Naive B cell (primary cell): ENCODE measurements around the gene JMJD6. TPM values are rescaled to one million over a fixed set of nuclear protein-coding genes. Genes with fewer than 3 reads are reported as not detected.
A peak's percentile ranks its signal among the peaks of the same experiment; 100 is the strongest.

Source experiments
- ATAC-seq, 2 donors: fragments of 150-1000 bp; cut with Tn5 transposase; 2 replicates each; pipeline ENCODE4 v1.10.0; 2021; ENCODE audit warnings: low read depth in 2 of 2, mild to moderate bottlenecking in 2 of 2, moderate library complexity in 2 of 2
- DNase-seq: peaks from one replicate; pipeline ENCODE4 v3.0.0; 2022
- H3K27ac Mint-ChIP-seq, 6 donors: one replicate each; pipeline ENCODE4 v1.8.0; 2020 to 2022; ENCODE audit warnings: mild to moderate bottlenecking in 6 of 6, mixed read lengths in 6 of 6, moderate library complexity in 5 of 6, inconsistent platforms in 2 of 6
- H3K27me3 Mint-ChIP-seq, 3 donors: one replicate each; pipeline ENCODE4 v1.8.0; 2021 to 2022; ENCODE audit warnings: mixed read lengths in 3 of 3, mild to moderate bottlenecking in 1 of 3
- H3K36me3 Mint-ChIP-seq, 2 donors: one replicate each; pipeline ENCODE4 v1.8.0; 2020 to 2022; ENCODE audit warnings: mixed read lengths in 2 of 2, inconsistent platforms in 1 of 2, mild to moderate bottlenecking in 1 of 2
- H3K4me1 Mint-ChIP-seq, 3 donors: one replicate each; pipeline ENCODE4 v1.8.0; 2020 to 2022; ENCODE audit warnings: mixed read lengths in 3 of 3, inconsistent platforms in 1 of 3, mild to moderate bottlenecking in 1 of 3, moderate library complexity in 1 of 3
- H3K4me3 Mint-ChIP-seq, 8 donors: one replicate each; pipeline ENCODE4 v1.8.0; 2020 to 2022; ENCODE audit warnings: mild to moderate bottlenecking in 8 of 8, mixed read lengths in 8 of 8, moderate library complexity in 8 of 8, inconsistent platforms in 2 of 8
- H3K9me3 Mint-ChIP-seq, 7 donors: one replicate each; pipeline ENCODE4 v1.8.0; 2020 to 2022; ENCODE audit warnings: mixed read lengths in 7 of 7, mild to moderate bottlenecking in 5 of 7, inconsistent platforms in 2 of 7, moderate library complexity in 1 of 7
- polyA plus RNA-seq, 6 donors: library from polyadenylated mRNA; unstranded; fragments of 300-500 nt; fragmentation: Illumina TruSeq; gene quantifications; one replicate each; pipeline ENCODE4 v1.2.3, GENCODE V29; 2021; ENCODE audit warnings: low read depth in 6 of 6

The JMJD6 gene
- polyA plus RNA-seq, 6 donors from 2014 or later = 17.4 to 38.2 (median 20.0) TPM

DNA sequence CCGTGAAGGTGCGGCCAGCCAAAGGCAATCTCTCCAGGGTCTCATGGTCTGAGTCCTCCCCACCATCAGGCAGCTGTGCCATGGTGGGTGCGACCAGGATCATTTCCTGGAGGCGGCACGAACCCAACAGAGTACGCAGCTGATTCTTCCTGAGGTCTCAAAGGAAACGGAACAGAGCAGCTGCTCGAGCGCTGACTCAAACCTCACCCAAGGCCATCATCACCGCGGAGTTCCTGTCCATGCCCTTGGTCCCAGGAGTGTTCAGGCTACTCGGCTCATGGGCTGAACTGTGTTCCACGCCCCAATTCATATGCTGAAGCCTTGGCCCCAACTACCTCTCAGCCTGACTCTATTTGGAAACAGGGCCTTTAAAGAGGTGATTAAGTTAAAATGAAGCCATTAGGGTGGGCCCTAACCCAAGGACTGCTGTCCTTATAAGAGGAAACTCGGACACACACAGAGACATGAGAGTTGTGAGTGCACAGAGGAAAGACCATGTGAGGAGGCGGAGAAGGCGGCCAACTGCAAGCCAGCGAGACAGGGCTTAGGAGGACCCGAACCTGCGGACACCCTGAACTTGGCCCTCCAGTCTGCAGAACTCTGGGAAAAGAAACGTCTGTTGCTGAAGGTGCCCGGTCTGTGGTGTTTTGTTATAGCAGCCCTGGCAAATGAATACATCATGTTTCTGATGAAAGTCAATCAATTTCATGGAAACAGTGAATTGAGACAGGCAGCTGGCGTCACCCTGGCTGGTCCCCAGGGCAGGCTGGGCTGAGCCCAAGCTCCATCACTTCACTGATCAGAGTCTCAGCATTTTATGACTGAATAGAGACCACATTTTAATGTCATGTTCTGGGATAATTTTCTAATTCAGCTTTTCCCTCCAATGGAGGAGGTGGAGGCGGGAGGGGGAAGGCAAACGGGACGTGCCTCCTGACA lies 29.4 kb downstream of the JMJD6 start:
- Mint-ChIP-seq H3K4me3 (peak overlapping the region in 1 of 8 donors; percentile 23), H3K9me3 (no peaks in the 10 kb centered on the region), H3K4me1 (peaks cover 5 to 16% (median 15%) of the 10 kb centered on the region in 3 donors), H3K27me3 (peaks cover 0 to 34% (median 13%) of the 10 kb centered on the region in 3 donors), H3K36me3 (no peaks in the 10 kb centered on the region), H3K27ac (peak overlapping the region in 3 of 6 donors; percentile 9 to 77 (median 11))
- ATAC-seq (no peak), DNase-seq (no peak)

DNA sequence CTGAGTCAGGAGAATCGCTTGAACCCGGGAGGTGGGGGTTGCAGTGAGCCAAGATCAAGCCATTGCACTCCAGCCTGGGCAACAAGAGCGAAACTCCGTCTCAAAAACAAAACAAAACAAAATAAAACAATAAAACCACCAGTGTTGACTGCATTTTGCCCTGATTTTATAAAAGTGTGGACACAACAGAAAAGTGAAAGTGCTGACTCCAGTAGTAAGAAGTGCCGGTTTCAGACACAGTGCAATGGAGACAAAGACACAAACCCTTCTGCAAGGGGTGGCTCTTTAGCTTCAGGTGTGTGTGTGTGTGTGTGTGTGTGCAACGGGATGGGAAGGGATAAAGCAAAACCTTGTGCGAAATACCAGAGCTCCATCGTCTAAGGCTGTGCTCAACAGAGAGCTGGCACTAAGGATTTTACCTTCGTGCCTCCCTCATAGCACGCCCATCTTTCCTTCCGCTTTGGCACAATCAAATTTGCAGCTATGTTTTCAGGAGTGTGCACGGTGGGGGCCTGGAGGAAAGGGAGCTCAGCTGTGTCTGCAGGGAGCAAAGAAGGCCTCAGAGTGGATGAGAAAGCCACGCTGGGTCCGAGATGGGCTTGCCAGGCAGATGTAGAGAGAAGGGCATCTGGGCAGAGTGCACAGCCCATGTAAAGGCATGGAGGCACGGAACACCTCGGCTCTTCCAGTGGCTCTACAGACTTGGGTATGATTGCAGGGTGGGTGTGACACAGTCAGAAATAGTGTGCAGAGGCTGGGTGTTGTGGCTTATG lies 31.2 kb downstream of the JMJD6 start:
- Mint-ChIP-seq H3K36me3 (no peaks in the 10 kb centered on the region), H3K4me3 (no peak overlapping the region), H3K9me3 (no peaks in the 10 kb centered on the region), H3K27ac (peak overlapping the region in 3 of 6 donors; percentile 49 to 70 (median 60)), H3K27me3 (peaks cover 0 to 34% (median 13%) of the 10 kb centered on the region in 3 donors), H3K4me1 (peaks cover 5 to 16% (median 15%) of the 10 kb centered on the region in 3 donors)
- DNase-seq (no peak), ATAC-seq (no peak)

DNA sequence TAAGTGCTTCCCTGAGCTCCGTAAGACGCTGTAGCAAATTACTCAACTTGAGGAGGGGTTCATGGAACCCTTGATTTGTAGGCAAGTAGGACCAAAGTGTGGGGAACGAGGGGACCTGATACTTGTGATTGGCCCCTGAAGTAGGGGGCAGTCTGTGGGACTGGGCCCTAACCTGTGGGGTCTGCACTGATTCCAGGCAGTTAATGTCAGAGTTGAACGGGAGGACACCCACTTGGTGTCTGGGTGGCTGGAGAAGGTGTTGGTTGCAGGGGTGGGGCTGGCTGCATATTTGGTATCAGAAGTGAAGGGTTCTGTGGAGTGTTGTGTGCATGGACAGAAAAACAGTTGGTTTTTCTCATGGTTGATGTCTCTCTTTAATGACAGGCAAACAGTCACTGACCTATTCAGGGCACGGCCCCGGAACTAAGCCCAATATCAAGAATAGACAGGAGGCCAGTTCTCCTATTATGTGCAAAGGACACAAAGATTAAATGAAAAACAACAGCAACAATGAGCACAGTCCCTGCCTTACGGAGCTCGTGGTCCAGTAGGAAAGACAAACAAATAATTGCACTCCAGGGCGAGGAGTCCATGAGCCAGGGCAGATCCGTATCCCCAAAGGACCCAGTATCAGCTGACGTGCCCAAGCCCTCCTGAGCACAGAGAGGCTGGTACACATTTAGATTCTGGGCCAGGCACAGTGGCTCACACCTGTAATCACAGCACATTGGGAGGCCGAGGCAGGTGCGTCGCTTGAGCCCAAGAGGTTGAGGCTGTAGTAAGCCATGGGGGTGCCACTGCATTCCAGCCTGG lies 34.8 kb downstream of the JMJD6 start:
- H3K27me3 Mint-ChIP-seq = peaks cover 0 to 18% (median 0%) of the 10 kb centered on the region in 3 donors
- H3K4me3 Mint-ChIP-seq = no peak overlapping the region
- H3K27ac Mint-ChIP-seq = no peak overlapping the region
- no peaks in the 10 kb centered on the region for H3K36me3 Mint-ChIP-seq
- H3K9me3 Mint-ChIP-seq = no peaks in the 10 kb centered on the region
- ATAC-seq = no peak
- DNase-seq = no peak
- H3K4me1 Mint-ChIP-seq = peaks cover 2 to 12% (median 4%) of the 10 kb centered on the region in 3 donors

- Mint-ChIP-seq H3K4me1 (peaks cover 0 to 8% (median 0%) of the 10 kb centered on the region in 3 donors), H3K27ac (no peak overlapping the region), H3K4me3 (no peak overlapping the region), H3K36me3 (no peaks in the 10 kb centered on the region), H3K9me3 (no peaks in the 10 kb centered on the region), H3K27me3 (peaks cover 0 to 12% (median 0%) of the 10 kb centered on the region in 3 donors)
- no peak for ATAC-seq
- DNase-seq = no peak
These were observed 35.7 kb downstream of the JMJD6 start for GRCh38 chr17:76690596-76691280.

GRCh38 chr17:76689859-76690258 lies 36.5 kb downstream of the JMJD6 start:
- Mint-ChIP-seq H3K9me3 (no peaks in the 10 kb centered on the region), H3K27ac (peak overlapping the region in 2 of 6 donors; percentile 16 to 47), H3K36me3 (no peaks in the 10 kb centered on the region), H3K4me3 (no peak overlapping the region), H3K27me3 (peaks cover 0 to 7% (median 0%) of the 10 kb centered on the region in 3 donors), H3K4me1 (peaks cover 0 to 4% (median 0%) of the 10 kb centered on the region in 3 donors)
- DNase-seq (no peak), ATAC-seq (no peak)

GRCh38 chr17:76688165-76688622 lies 38.2 kb downstream of the JMJD6 start:
- H3K36me3 Mint-ChIP-seq = no peaks in the 10 kb centered on the region
- no peak overlapping the region for H3K27ac Mint-ChIP-seq
- DNase-seq (no peak), ATAC-seq (no peak)
- H3K4me1 Mint-ChIP-seq = peaks cover 0 to 4% (median 0%) of the 10 kb centered on the region in 3 donors
- peaks cover 0 to 7% (median 0%) of the 10 kb centered on the region in 3 donors for H3K27me3 Mint-ChIP-seq
- H3K4me3 Mint-ChIP-seq = no peak overlapping the region
- H3K9me3 Mint-ChIP-seq = no peaks in the 10 kb centered on the region

- H3K36me3 Mint-ChIP-seq = no peaks in the 10 kb centered on the region
- ATAC-seq (no peak), DNase-seq (no peak)
- no peaks in the 10 kb centered on the region for H3K9me3 Mint-ChIP-seq
- H3K4me3 Mint-ChIP-seq = no peak overlapping the region
- H3K4me1 Mint-ChIP-seq = peaks cover 0 to 4% (median 0%) of the 10 kb centered on the region in 3 donors
- no peak overlapping the region for H3K27ac Mint-ChIP-seq
- peaks cover 0 to 7% (median 0%) of the 10 kb centered on the region in 3 donors for H3K27me3 Mint-ChIP-seq
These were observed 38.9 kb downstream of the JMJD6 start for GRCh38 chr17:76687298-76688164.

DNA sequence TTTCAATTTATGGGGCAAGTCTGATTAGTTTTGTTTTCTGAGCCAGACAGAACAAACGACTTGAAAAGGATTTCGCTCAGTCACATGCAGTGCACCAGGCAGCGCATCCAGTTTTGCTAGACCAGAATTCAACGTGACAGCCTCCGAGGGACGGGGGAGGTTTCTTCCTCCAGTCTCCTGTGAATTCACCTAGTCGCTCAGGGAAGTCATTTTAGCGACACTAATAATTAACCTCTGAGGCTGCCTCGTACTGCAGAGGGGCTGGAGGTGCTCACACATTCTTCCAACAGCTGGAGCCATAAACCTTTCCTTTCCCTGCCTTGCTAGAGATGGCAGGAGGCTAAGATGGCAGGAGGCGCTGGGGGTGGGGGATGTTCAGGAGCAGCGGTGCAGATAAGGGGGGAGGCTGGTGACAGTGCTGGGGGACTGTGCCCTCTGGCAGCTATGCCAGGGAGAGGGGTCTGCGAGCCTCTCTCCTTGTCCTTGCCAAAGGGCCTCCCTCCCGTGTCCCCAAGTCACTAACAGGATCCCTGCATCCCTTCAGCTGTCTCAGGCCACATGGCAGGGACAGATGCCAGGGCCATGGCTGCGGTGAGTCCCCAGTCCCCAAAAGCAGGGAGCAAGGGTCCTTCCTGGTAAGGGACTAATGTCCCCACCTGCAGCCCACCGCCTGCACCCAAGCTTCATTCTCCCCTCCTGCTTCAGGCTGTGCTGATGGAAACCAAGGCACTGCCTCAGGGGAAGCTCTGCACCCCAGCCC lies 39.7 kb downstream of the JMJD6 start:
- Mint-ChIP-seq H3K36me3 (no peaks in the 10 kb centered on the region), H3K27ac (no peak overlapping the region), H3K4me1 (peaks cover 0 to 4% (median 0%) of the 10 kb centered on the region in 3 donors), H3K4me3 (no peak overlapping the region), H3K9me3 (no peaks in the 10 kb centered on the region), H3K27me3 (peaks cover 0 to 7% (median 0%) of the 10 kb centered on the region in 3 donors)
- DNase-seq = no peak
- ATAC-seq = no peak

DNA sequence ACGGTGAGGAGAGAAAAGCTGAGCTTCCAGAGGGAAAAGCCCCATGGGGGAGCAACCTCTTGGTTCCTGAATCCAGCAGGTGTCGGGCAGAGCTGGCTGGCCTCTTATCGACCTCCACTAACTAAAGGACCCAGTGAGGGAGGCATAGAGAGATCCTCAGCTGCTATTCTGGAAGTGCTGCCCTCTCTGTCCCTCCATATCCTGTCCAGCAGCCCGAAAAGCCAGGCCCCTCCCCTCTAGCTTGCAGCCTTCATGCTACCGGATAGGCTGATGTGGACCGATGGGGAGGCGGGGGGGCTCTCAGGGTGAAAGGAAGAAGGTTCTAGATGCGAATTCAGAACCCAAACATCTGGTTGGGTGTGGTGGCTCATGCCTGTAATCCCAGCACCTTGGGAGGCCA lies 40.6 kb downstream of the JMJD6 start:
- no peak overlapping the region for H3K27ac Mint-ChIP-seq
- H3K27me3 Mint-ChIP-seq = peaks cover 0 to 7% (median 0%) of the 10 kb centered on the region in 3 donors
- DNase-seq (no peak), ATAC-seq (no peak)
- no peak overlapping the region for H3K4me3 Mint-ChIP-seq
- no peaks in the 10 kb centered on the region for H3K36me3 Mint-ChIP-seq
- peaks cover 0 to 4% (median 0%) of the 10 kb centered on the region in 3 donors for H3K4me1 Mint-ChIP-seq
- H3K9me3 Mint-ChIP-seq = no peaks in the 10 kb centered on the region

DNA sequence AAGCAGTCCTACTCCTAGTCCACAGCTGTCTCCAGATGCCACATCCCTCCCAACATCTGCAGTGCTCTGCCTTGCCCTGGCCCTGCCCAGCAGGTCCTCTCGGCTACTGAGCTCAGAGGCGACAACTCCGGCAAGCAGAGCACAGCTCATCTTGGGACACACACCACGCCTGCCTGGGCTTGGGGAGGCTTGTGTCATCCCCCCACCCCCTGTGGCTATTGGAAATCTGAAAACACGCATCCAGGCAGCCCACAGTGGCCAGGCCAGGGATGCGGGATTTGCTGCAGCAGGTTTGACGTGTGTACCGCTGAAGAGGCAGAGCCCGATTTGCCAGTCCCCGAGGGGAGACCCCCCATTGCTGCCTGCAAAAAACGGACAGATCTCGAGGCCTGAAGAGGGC lies 41.0 kb downstream of the JMJD6 start:
- no peak overlapping the region for H3K4me3 Mint-ChIP-seq
- no peaks in the 10 kb centered on the region for H3K36me3 Mint-ChIP-seq
- peaks cover 0 to 4% (median 0%) of the 10 kb centered on the region in 3 donors for H3K4me1 Mint-ChIP-seq
- no peaks in the 10 kb centered on the region for H3K9me3 Mint-ChIP-seq
- peaks cover 0 to 7% (median 0%) of the 10 kb centered on the region in 3 donors for H3K27me3 Mint-ChIP-seq
- no peak overlapping the region for H3K27ac Mint-ChIP-seq
- DNase-seq (no peak), ATAC-seq (no peak)

GRCh38 chr17:76684756-76685155 lies 41.6 kb downstream of the JMJD6 start:
- no peaks in the 10 kb centered on the region for H3K9me3 Mint-ChIP-seq
- DNase-seq (no peak), ATAC-seq (no peak)
- H3K4me1 Mint-ChIP-seq = peaks cover 0 to 4% (median 0%) of the 10 kb centered on the region in 3 donors
- no peaks in the 10 kb centered on the region for H3K36me3 Mint-ChIP-seq
- no peak overlapping the region for H3K4me3 Mint-ChIP-seq
- peaks cover 0 to 7% (median 0%) of the 10 kb centered on the region in 3 donors for H3K27me3 Mint-ChIP-seq
- H3K27ac Mint-ChIP-seq = no peak overlapping the region
